ENCODE data around the gene TP53AIP1.

DNA sequence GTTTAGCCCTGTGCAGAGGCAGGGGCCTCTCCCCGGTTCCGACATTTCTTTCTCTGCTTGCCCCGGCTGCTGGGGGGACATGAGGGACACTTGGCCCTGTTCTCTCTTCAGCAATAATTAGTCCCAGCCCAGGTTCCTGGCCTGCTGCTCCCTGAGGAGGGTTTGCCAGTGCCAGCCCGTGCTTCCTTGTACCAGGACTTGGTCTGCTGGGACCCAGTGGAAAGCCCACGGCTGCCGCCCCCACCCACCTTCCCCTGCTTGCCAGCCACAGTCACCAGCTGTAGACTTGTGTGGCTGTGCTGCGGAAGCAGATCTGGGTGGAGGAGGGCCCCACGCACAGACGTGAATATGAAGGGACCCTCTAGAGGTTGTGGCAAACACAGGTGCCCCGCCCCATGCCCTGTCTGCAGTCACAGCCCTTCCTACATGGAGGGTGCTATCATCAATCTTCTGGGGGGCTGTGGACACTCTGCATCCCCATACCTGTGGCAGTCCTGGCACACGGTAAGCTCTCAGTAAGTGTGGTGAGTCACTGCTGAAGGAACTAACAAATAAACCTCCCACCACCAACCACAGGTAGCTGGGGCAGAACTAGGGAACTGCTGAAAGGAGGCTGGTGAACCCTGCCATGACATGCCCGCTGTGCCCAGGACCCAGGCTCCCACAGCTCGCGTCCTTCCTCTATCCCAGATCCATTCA lies 949 bp downstream of the TP53AIP1 start:
- no peak for TF ChIP-seq CTCF (conservative IDR thresholded peaks at IDR 0.05)
- TF ChIP-seq ZFX (IDR thresholded peaks at IDR 0.05), result no peak
